Hepatocyte (in vitro differentiated cells): Measurements from ENCODE around the gene RALGDS. TPM values are rescaled to one million over a fixed set of nuclear protein-coding genes. Genes with fewer than 3 reads are reported as not detected.
A peak's percentile ranks its signal among the peaks of the same experiment; 100 is the strongest.

Experiments
- DNase-seq: peaks from one replicate; pipeline ENCODE4 v3.0.0-alpha.2; 2016; ENCODE audit warnings: low spot score
- H2AFZ ChIP-seq: fragments of 200-600 bp; sonication (generic); 2 replicates; pipeline ENCODE4 v1.6.0; 2016; ENCODE audit warnings: antibody characterized with exemption, mild to moderate bottlenecking
- H3K27ac ChIP-seq: fragments of 200-600 bp; sonication (generic); 2 replicates; pipeline ENCODE4 v1.5.1; 2016; ENCODE audit warnings: mild to moderate bottlenecking
- H3K27me3 ChIP-seq: fragments of 200-600 bp; sonication (generic); 2 replicates; pipeline ENCODE4 v1.6.1; 2016
- H3K36me3 ChIP-seq: fragments of 200-600 bp; sonication (generic); replicated peaks from 2 replicates; pipeline ENCODE4 v1.5.1; 2016; ENCODE audit warnings: low read depth; ENCODE audit not compliant: insufficient read depth
- H3K4me1 ChIP-seq: fragments of 200-600 bp; sonication (generic); 2 replicates; pipeline ENCODE4 v1.5.1; 2016; ENCODE audit warnings: mild to moderate bottlenecking, moderate library complexity; ENCODE audit not compliant: insufficient read depth
- H3K4me2 ChIP-seq: fragments of 200-600 bp; sonication (generic); 2 replicates; pipeline ENCODE4 v1.6.0; 2016
- H3K4me3 ChIP-seq: fragments of 200-600 bp; sonication (generic); 2 replicates; pipeline ENCODE4 v1.5.1; 2016; ENCODE audit warnings: mild to moderate bottlenecking
- H3K79me2 ChIP-seq: fragments of 200-600 bp; sonication (generic); 2 replicates; pipeline ENCODE4 v1.6.0; 2017; ENCODE audit warnings: mild to moderate bottlenecking
- H3K9me2 ChIP-seq: fragments of 200-600 bp; sonication (generic); replicated peaks from 2 replicates; pipeline ENCODE4 v1.6.0; 2017; ENCODE audit warnings: mild to moderate bottlenecking; ENCODE audit not compliant: insufficient read depth
- H3K9me3 ChIP-seq: fragments of 200-600 bp; sonication (generic); 2 replicates; pipeline ENCODE4 v1.5.1; 2016; ENCODE audit warnings: low read depth, mild to moderate bottlenecking
- H4K20me1 ChIP-seq: fragments of 200-600 bp; sonication (generic); 2 replicates; pipeline ENCODE4 v1.6.0; 2016; ENCODE audit warnings: mild to moderate bottlenecking; ENCODE audit not compliant: insufficient read depth, poor library complexity, severe bottlenecking
- EZH2 ChIP-seq: fragments of 200-600 bp; sonication (generic); IDR thresholded peaks from 2 replicates; pipeline ENCODE4 v1.6.1; 2016; ENCODE audit warnings: antibody characterized with exemption, mild to moderate bottlenecking, borderline replicate concordance
- EZH2phosphoT487 ChIP-seq: fragments of 200-600 bp; sonication (generic); IDR thresholded peaks from one replicate; pipeline ENCODE4 v1.6.1; 2018; ENCODE audit warnings: antibody characterized with exemption, mild to moderate bottlenecking, low read depth, moderate library complexity; ENCODE audit not compliant: unreplicated experiment, severe bottlenecking
- WGBS: methylation state at CpG from one replicate; pipeline ENCODE4 v1.1.6; 2016; ENCODE audit warnings: low lambda C conversion rate; ENCODE audit errors: missing lambda C conversion rate; 5-methylcytosine and 5-hydroxymethylcytosine counted together
- polyA plus RNA-seq: library from polyadenylated mRNA; unstranded; fragments of >200 nt; fragmentation: Nextera tagmentation; extraction: Ambion mirVana; gene quantifications from 2 replicates; pipeline ENCODE4 v1.2.1, GENCODE V29; 2016
- total RNA-seq: library from RNA; depleted of rRNA; stranded (reverse); fragments of >200 nt; gene quantifications from 2 replicates; pipeline ENCODE4 v1.2.3, GENCODE V29; 2014
- TF ChIP-seq, protein P1 (sequence below): fragments of 200-600 bp; sonication (generic); IDR thresholded peaks from 2 replicates; pipeline ENCODE4 v1.5.1; 2016; ENCODE audit warnings: antibody characterized with exemption, mild to moderate bottlenecking; ENCODE audit not compliant: poor library complexity

RALGDS gene
- total and polyA plus RNA-seq, 2 experiments from 2014 or later, result 26.9 to 48.0 TPM

- H4K20me1 ChIP-seq, result peaks cover 58% of the 10 kb centered on the region
- peaks cover 67% of the 10 kb centered on the region for H3K79me2 ChIP-seq
Measured at GRCh38 chr9:133118179-133118520, 2.9 kb downstream of the RALGDS start.

DNA sequence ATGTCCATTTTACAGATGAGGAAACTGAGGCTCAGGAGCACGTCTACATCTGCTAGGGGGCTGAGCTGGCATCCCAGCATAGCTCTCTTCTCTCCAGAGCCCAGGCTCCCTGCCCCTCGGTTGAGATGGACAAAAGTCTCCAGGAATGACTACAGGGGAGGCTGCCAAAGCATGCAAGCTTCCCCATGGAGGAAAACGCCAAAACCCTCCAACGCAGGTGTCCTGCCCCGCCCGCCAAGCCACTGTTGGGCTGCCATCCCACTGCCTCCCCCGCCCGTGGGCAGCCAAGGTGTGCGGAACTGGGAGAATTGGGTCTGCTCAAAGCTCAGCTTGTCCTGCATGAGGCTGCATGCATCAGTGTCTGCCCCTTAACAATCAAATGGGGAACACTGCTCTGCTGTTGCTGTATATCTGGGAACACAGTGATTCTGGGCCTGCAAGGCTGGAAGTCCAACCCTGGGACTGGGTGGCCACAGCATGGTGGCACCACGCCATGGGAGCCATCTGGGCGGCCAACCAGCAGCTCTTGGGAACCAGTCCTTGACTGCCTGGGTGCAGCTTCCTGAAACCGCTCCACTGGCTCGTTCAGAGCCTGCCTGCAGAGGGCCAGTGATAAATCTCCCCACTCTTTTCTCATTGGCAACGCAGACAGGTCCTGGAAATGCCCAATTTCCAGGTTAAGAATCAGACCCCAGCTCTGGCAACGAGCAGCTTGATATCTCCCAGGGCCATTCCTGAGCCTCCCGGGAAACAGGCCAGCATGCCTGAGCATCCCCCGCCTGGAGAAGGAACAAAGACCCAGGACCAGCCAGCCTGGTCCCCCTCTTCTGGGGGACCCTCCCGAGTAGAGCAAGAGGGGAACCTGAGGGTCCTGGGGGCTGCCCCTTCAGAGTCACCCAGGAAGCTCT lies 3.5 kb downstream of the RALGDS start:
- Histone ChIP-seq H3K36me3 (no peaks in the 10 kb centered on the region), H3K27ac (peak overlapping the region; percentile 83), H3K4me1 (peaks cover 52% of the 10 kb centered on the region), H3K4me3 (no peak overlapping the region), H3K27me3 (no peaks in the 10 kb centered on the region), H3K9me3 (no peaks in the 10 kb centered on the region), H3K9me2 (no peaks in the 10 kb centered on the region), H3K79me2 (peaks cover 73% of the 10 kb centered on the region), H3K4me2 (no peak overlapping the region), H4K20me1 (peaks cover 64% of the 10 kb centered on the region), H2AFZ (no peak overlapping the region)
- TF ChIP-seq, protein P1, sequence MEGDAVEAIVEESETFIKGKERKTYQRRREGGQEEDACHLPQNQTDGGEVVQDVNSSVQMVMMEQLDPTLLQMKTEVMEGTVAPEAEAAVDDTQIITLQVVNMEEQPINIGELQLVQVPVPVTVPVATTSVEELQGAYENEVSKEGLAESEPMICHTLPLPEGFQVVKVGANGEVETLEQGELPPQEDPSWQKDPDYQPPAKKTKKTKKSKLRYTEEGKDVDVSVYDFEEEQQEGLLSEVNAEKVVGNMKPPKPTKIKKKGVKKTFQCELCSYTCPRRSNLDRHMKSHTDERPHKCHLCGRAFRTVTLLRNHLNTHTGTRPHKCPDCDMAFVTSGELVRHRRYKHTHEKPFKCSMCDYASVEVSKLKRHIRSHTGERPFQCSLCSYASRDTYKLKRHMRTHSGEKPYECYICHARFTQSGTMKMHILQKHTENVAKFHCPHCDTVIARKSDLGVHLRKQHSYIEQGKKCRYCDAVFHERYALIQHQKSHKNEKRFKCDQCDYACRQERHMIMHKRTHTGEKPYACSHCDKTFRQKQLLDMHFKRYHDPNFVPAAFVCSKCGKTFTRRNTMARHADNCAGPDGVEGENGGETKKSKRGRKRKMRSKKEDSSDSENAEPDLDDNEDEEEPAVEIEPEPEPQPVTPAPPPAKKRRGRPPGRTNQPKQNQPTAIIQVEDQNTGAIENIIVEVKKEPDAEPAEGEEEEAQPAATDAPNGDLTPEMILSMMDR, result no peak
- no peak for TF ChIP-seq EZH2
- no peak for TF ChIP-seq EZH2phosphoT487
- WGBS, result 86% methylated on average over 18 of the region's 18 CpGs
- DNase-seq, result no peak

More at GRCh38 chr9:133118179-133118520, 2.9 kb downstream of the RALGDS start:
- 70% methylated on average over 3 of the region's 3 CpGs for WGBS
- Histone ChIP-seq H3K4me2 (peak overlapping the region; percentile 100), H3K9me2 (no peaks in the 10 kb centered on the region), H3K9me3 (no peaks in the 10 kb centered on the region), H2AFZ (no peak overlapping the region), H3K36me3 (no peaks in the 10 kb centered on the region), H3K27ac (peak overlapping the region; percentile 83), H3K4me3 (no peak overlapping the region), H3K27me3 (no peaks in the 10 kb centered on the region), H3K4me1 (peaks cover 59% of the 10 kb centered on the region)
- DNase-seq, result no peak
- TF ChIP-seq, protein P1, result no peak
- no peak for TF ChIP-seq EZH2
- TF ChIP-seq EZH2phosphoT487, result no peak

- Histone ChIP-seq H3K36me3 (no peaks in the 10 kb centered on the region), H3K27me3 (no peaks in the 10 kb centered on the region), H3K9me3 (no peaks in the 10 kb centered on the region), H3K4me1 (peaks cover 46% of the 10 kb centered on the region), H3K4me3 (no peak overlapping the region), H3K79me2 (peaks cover 80% of the 10 kb centered on the region), H3K27ac (no peak overlapping the region), H4K20me1 (peaks cover 67% of the 10 kb centered on the region), H3K4me2 (no peak overlapping the region), H2AFZ (no peak overlapping the region), H3K9me2 (no peaks in the 10 kb centered on the region)
- DNase-seq, result no peak
- 97% methylated on average over 20 of the region's 20 CpGs for WGBS
- TF ChIP-seq EZH2phosphoT487, result no peak
- TF ChIP-seq, protein P1, result no peak
- TF ChIP-seq EZH2, result no peak
Measured at GRCh38 chr9:133116346-133117231, 4.5 kb downstream of the RALGDS start.
